ENCODE data around the gene TUBGCP3. TPM values are rescaled to one million over a fixed set of nuclear protein-coding genes. Genes with fewer than 3 reads are reported as not detected.

The TUBGCP3 gene
- polyA plus RNA-seq, 1 donor from 2014 or later, result 20.3 TPM

DNA sequence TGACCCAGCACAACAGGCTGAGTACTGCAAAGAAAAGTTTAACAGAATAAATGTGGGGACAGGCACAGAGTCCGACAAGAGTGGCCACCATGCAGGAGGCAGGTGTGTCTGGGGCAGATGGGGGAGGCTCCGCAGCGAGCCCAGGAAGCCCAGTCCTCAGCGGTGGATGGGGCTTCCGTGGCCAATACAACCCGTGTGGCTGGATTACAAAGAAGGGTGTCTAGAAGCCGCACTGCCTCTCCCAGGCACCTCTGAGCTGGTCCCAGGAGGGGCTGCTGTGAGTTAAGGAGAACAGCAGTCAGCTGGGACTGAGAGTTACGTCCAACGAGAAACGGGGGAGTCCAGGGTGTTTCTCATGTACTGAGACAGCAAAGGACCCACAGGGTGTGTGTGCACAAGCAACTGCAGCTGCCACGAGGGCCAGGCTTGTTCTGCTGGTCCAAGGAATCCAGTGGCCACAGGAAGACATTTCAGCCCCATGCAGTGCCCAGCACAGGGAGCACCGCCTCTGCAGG is 141.5 kb downstream of the TUBGCP3 start:
- H3K9ac ChIP-seq (ENCODE audit: low read length), result no peak overlapping the region
- no peaks in the 10 kb centered on the region for H4K20me1 ChIP-seq (ENCODE audit: insufficient read depth)
- H3K36me3 ChIP-seq (ENCODE audit: insufficient read depth, low read length), result no peaks in the 10 kb centered on the region
- no peaks in the 10 kb centered on the region for H3F3A ChIP-seq (ENCODE audit: insufficient read depth, low read length, poor library complexity, severe bottlenecking)
- no peak overlapping the region for H3K4me3 ChIP-seq (ENCODE audit: low read length)
- H3K9me2 ChIP-seq (ENCODE audit: insufficient read depth, low read length), result no peaks in the 10 kb centered on the region
- H3K4me2 ChIP-seq (ENCODE audit: low read length), result no peak overlapping the region
- no peak overlapping the region for H2AFZ ChIP-seq (ENCODE audit: low read depth, low read length)
- no peaks in the 10 kb centered on the region for H3K9me3 ChIP-seq (ENCODE audit: low read length)
- no peak for TF ChIP-seq EP300 (conservative IDR thresholded peaks at IDR 0.05; ENCODE audit: poor library complexity, severe bottlenecking)
- TF ChIP-seq, protein P1, sequence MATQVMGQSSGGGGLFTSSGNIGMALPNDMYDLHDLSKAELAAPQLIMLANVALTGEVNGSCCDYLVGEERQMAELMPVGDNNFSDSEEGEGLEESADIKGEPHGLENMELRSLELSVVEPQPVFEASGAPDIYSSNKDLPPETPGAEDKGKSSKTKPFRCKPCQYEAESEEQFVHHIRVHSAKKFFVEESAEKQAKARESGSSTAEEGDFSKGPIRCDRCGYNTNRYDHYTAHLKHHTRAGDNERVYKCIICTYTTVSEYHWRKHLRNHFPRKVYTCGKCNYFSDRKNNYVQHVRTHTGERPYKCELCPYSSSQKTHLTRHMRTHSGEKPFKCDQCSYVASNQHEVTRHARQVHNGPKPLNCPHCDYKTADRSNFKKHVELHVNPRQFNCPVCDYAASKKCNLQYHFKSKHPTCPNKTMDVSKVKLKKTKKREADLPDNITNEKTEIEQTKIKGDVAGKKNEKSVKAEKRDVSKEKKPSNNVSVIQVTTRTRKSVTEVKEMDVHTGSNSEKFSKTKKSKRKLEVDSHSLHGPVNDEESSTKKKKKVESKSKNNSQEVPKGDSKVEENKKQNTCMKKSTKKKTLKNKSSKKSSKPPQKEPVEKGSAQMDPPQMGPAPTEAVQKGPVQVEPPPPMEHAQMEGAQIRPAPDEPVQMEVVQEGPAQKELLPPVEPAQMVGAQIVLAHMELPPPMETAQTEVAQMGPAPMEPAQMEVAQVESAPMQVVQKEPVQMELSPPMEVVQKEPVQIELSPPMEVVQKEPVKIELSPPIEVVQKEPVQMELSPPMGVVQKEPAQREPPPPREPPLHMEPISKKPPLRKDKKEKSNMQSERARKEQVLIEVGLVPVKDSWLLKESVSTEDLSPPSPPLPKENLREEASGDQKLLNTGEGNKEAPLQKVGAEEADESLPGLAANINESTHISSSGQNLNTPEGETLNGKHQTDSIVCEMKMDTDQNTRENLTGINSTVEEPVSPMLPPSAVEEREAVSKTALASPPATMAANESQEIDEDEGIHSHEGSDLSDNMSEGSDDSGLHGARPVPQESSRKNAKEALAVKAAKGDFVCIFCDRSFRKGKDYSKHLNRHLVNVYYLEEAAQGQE (IDR thresholded peaks at IDR 0.05; ENCODE audit: borderline replicate concordance), result no peak
- no peaks in the 10 kb centered on the region for H3K27me3 ChIP-seq (ENCODE audit: insufficient read depth, low read depth, low read length)
- no peaks in the 10 kb centered on the region for H3K79me2 ChIP-seq (replicated peaks; ENCODE audit: insufficient read depth, low read length)
- no peak overlapping the region for H3K27ac ChIP-seq (ENCODE audit: low read length)

DNA sequence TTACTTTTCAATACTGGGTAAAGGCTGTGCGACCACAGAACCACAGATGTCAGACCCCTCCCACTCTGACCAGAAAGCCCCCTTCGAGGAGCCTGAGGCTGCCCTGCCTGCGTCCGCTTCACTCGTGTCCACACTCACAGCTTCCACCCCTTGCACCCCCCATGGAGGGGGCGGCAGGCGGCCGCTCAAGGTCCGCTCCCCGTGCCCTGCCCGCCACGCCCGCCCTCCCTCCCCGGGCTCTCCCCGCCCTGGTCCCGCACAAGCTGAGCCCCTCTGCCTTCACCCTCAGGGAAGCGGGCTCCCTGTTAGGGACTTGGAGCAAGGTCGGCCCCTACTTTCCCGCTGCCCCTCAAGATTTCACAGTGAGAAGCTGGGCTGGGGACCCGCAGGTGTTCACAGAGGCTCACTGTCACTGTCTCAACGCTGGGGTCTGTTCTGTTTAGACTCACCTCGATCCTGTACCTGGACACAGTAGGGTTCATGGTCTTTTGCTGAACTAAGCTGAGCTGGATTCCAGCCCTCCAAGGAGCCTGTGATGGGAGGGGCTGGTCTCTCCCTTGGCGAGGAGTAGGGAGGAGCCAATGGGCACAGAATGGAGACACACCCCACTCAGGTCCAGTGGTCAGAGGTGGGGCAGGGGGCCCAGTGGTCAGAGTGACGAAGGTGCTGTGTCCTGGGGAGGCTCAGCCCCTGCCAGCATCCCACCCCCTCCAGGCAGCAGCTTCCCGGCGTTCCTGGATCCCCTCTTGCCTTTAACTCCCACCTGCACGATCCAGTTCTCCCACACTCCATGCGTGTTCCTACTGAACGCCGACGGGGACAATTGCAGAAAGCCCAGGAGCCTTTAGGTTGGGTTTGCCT is 142.3 kb downstream of the TUBGCP3 start:
- H3K4me2 ChIP-seq (ENCODE audit: low read length), result no peak overlapping the region
- H3K27me3 ChIP-seq (ENCODE audit: insufficient read depth, low read depth, low read length), result no peaks in the 10 kb centered on the region
- no peaks in the 10 kb centered on the region for H3F3A ChIP-seq (ENCODE audit: insufficient read depth, low read length, poor library complexity, severe bottlenecking)
- TF ChIP-seq SMC3 (conservative IDR thresholded peaks at IDR 0.05; ENCODE audit: poor library complexity) (no peak), EP300 (conservative IDR thresholded peaks at IDR 0.05; ENCODE audit: poor library complexity, severe bottlenecking) (no peak), MXI1 (conservative IDR thresholded peaks at IDR 0.05; ENCODE audit: poor library complexity, severe bottlenecking) (no peak), POLR2AphosphoS5 (IDR thresholded peaks at IDR 0.05) (no peak), RAD21 (conservative IDR thresholded peaks at IDR 0.05) (no peak), EZH2 (IDR thresholded peaks at IDR 0.05; ENCODE audit: borderline replicate concordance, insufficient read depth, low read length, poor library complexity, severe bottlenecking) (no peak), TAF1 (IDR thresholded peaks at IDR 0.05; ENCODE audit: low read depth) (no peak)
- TF ChIP-seq, protein P1 (IDR thresholded peaks at IDR 0.05; ENCODE audit: borderline replicate concordance), result no peak
- TF ChIP-seq, protein P2, sequence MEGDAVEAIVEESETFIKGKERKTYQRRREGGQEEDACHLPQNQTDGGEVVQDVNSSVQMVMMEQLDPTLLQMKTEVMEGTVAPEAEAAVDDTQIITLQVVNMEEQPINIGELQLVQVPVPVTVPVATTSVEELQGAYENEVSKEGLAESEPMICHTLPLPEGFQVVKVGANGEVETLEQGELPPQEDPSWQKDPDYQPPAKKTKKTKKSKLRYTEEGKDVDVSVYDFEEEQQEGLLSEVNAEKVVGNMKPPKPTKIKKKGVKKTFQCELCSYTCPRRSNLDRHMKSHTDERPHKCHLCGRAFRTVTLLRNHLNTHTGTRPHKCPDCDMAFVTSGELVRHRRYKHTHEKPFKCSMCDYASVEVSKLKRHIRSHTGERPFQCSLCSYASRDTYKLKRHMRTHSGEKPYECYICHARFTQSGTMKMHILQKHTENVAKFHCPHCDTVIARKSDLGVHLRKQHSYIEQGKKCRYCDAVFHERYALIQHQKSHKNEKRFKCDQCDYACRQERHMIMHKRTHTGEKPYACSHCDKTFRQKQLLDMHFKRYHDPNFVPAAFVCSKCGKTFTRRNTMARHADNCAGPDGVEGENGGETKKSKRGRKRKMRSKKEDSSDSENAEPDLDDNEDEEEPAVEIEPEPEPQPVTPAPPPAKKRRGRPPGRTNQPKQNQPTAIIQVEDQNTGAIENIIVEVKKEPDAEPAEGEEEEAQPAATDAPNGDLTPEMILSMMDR (IDR thresholded peaks at IDR 0.05; ENCODE audit: poor library complexity, severe bottlenecking), result no peak
- no peak overlapping the region for H2AFZ ChIP-seq (ENCODE audit: low read depth, low read length)
- H3K79me2 ChIP-seq (replicated peaks; ENCODE audit: insufficient read depth, low read length), result no peaks in the 10 kb centered on the region
- no peak overlapping the region for H3K27ac ChIP-seq (ENCODE audit: low read length)
- no peaks in the 10 kb centered on the region for H3K36me3 ChIP-seq (ENCODE audit: insufficient read depth, low read length)
- no peak overlapping the region for H3K4me3 ChIP-seq (ENCODE audit: low read length)
- no peaks in the 10 kb centered on the region for H3K9me3 ChIP-seq (ENCODE audit: low read length)
- no peaks in the 10 kb centered on the region for H3K9me2 ChIP-seq (ENCODE audit: insufficient read depth, low read length)
- no peaks in the 10 kb centered on the region for H4K20me1 ChIP-seq (ENCODE audit: insufficient read depth)
- no peak overlapping the region for H3K9ac ChIP-seq (ENCODE audit: low read length)
